Stomach (tissue), 9 donors: ENCODE measurements around the gene NSD1. TPM values are rescaled to one million over a fixed set of nuclear protein-coding genes. Genes with fewer than 3 reads are reported as not detected.

ENCODE experiments used
- DNase-seq, 2 donors: peaks; one replicate each; pipeline versions ENCODE4 v3.0.0 to v3.0.0-alpha.2; 2013 to 2019
- H3K27ac ChIP-seq, 5 donors: fragments of 200-600 bp in 4 of 5; sonication (generic) in 4 of 5; one replicate each; pipeline ENCODE4 v1.5.1; 2013 to 2019; ENCODE audit warnings: mild to moderate bottlenecking in 1 of 5, moderate library complexity in 1 of 5
- H3K27me3 ChIP-seq, 3 donors: fragments of 200-600 bp; sonication (generic); one replicate each; pipeline ENCODE4 v1.5.1; 2017 to 2019; ENCODE audit warnings: mixed run types in 1 of 3
- H3K36me3 ChIP-seq, 4 donors: fragments of 200-600 bp; sonication (generic); 1 replicate in 3 of 4; 2 replicates in 1 of 4; pipeline ENCODE4 v1.5.1; 2016 to 2019
- H3K4me1 ChIP-seq, 4 donors: fragments of 200-600 bp; sonication (generic); one replicate each; pipeline ENCODE4 v1.5.1; 2016 to 2019
- H3K4me3 ChIP-seq, 4 donors: fragments of 200-600 bp; sonication (generic) in 3 of 4; one replicate each; pipeline ENCODE4 v1.5.1; 2016 to 2019; ENCODE audit warnings: mild to moderate bottlenecking in 1 of 4
- H3K9me3 ChIP-seq, 4 donors: fragments of 200-600 bp; sonication (generic); one replicate each; pipeline ENCODE4 v1.5.1; 2016 to 2019
- CTCF ChIP-seq, 7 experiments: fragments of 450-650 bp in 4 of 7; fragments of 200-600 bp in 3 of 7; sonication (generic) in 3 of 7; IDR thresholded peaks; one replicate each; pipeline ENCODE4 v1.5.1; 2016 to 2019; ENCODE audit warnings: antibody characterized with exemption in 7 of 7, control low read depth in 2 of 7, mild to moderate bottlenecking in 1 of 7
- EP300 ChIP-seq: sonication (generic); formaldehyde crosslinking; IDR thresholded peaks from one replicate; pipeline ENCODE4 v1.6.1; 2017; ENCODE audit warnings: antibody characterized with exemption
- POLR2A ChIP-seq, 4 donors: fragments of 450-650 bp; IDR thresholded peaks; one replicate each; pipeline ENCODE4 v1.6.1; 2016; ENCODE audit warnings: antibody characterized with exemption in 4 of 4, control low read depth in 2 of 4, mild to moderate bottlenecking in 1 of 4, moderate library complexity in 1 of 4
- POLR2AphosphoS5 ChIP-seq, 3 donors: sonication (generic); formaldehyde crosslinking; IDR thresholded peaks; one replicate each; pipeline ENCODE4 v1.6.1; 2016; ENCODE audit warnings: antibody characterized with exemption in 3 of 3
- WGBS, 5 donors: extraction: QIAGEN DNeasy Blood & Tissue Kit in 3 of 5; methylation state at CpG; one replicate each; pipeline versions ENCODE4 v1.1.5 to v1.1.7; 2013 to 2018; 5-methylcytosine and 5-hydroxymethylcytosine counted together
- intact Hi-C: fragments of 100-400 bp; cut with DNase I; formaldehyde crosslinking; loops from one replicate; pipeline ENCODE4 v1.15.1; 2023; ENCODE audit warnings: low total_unique reads
- polyA plus RNA-seq, 3 donors: library from polyadenylated mRNA; stranded (reverse); fragments of 200-250 nt; gene quantifications; one replicate each; pipeline ENCODE4 v1.2.3, GENCODE V29; 2013
- total RNA-seq, 5 donors: library from RNA; depleted of rRNA; stranded (reverse); fragments of >200 nt; gene quantifications; one replicate each; pipeline versions ENCODE4 v1.1.0 to v1.2.3, GENCODE V29; 2014 to 2016
- donor health status: healthy with polysubstance abuse.
- donor health status: Bipolar disorder and iron deficiency.
- donor health status: healthy.

Gene NSD1
- total and polyA plus RNA-seq, 8 donors = 5.1 to 69.9 (median 23.5) TPM

DNA sequence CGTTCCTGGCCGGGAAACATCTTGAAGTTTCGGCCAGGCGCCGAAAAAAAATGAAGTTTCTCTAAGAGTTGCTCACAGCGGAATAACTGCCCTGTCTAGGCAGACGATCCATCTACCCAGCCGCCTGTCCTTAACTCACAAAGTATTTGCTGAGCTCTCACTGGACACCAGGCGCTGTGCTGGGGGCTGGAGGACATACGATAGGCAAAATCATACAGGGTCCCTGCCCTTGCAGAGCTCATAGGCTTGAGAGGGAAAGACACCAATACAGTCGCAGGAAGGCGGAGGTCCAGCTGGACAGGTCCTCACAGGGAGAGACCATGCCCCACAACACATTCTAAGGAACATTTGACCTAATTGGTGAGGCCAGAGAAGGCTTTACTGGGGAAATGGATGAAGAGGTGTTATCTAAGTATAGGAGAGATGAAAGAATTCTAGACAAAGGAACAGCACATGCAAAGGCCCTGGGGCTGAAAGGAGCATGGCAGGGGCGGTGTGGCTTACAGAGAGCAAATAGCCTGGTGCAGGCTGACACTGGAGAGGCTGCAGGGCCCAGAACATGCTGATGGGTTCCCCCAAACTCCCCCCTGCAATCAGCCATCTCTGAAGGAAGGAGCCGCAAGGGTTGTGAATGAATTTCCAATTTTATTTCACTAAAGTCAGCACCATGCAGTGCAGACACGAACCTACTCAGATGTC, 180.1 kb downstream of the NSD1 start:
- 90 to 97% (median 94%) methylated on average over 15 of the region's 15 CpGs for WGBS, 5 donors
- TF ChIP-seq CTCF (IDR thresholded peaks at IDR 0.05) = no peak
- Histone ChIP-seq H3K4me3 (no peak overlapping the region), H3K4me1 (peaks cover 24 to 51% (median 44%) of the 10 kb centered on the region in 4 donors), H3K27me3 (no peaks in the 10 kb centered on the region), H3K36me3 (peaks cover 0 to 7% (median 0%) of the 10 kb centered on the region in 4 donors), H3K9me3 (no peaks in the 10 kb centered on the region), H3K27ac (no peak overlapping the region)
- no peak for DNase-seq
- intact Hi-C loops = no loop called here

DNA sequence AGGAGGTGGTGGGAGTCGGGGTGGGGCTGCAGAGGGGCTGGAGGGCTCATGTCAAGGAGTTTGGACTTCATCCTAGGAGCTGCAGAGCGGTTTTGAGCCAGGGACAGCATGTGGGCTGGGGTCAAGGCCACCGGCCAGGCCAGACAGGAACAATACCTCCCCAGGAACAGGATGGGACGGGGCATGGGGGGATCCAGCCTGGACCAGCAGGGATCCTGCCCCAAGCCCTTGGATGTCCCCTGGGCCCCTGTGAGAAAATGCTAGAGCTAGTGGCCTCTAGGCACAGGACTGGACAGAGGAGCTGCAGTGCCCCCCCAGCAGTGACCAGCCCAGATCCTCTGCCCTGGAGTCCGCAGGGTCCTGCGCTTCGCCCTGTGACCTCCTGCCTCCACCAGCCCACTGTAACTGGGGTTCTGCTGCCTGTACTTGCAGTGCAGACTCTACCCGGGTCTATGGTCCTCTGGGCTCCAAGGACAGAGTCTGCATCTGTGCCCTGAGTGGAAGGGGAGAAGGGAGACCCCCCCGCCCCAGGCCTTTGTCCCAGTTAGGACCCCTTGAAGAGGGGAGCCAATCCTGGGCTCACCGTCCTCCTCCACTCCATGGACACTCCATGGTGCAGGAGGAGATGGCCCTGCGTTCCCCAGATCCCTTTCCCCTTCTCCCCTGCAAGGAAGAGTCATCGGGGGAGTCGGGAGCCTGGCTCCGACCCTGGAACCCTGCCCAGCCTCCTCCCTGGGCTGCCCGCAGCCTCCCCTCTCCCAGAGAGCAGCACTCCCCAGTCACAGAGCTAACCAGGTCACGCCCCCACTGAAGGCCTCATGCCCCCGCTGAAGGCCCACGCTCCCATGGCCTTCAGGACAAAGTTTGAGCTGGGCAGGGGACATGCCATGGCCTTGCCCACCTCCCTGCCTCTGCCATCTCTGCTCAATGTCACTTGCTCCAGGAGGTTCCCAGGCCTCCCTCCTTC, 181.1 kb downstream of the NSD1 start:
- WGBS, 5 donors = 87 to 95% (median 89%) methylated on average over 17 to 18 of the region's 18 CpGs
- no peak for DNase-seq
- Histone ChIP-seq H3K4me1 (peaks cover 24 to 42% (median 36%) of the 10 kb centered on the region in 4 donors), H3K4me3 (no peak overlapping the region), H3K27me3 (no peaks in the 10 kb centered on the region), H3K27ac (no peak overlapping the region), H3K9me3 (no peaks in the 10 kb centered on the region), H3K36me3 (peaks cover 0 to 7% (median 0%) of the 10 kb centered on the region in 4 donors)
- intact Hi-C loops = no loop called here
- TF ChIP-seq POLR2AphosphoS5 (IDR thresholded peaks at IDR 0.05) (no peak), POLR2A (IDR thresholded peaks at IDR 0.05) (no peak), EP300 (no peak), CTCF (IDR thresholded peaks at IDR 0.05) (no peak)

DNA sequence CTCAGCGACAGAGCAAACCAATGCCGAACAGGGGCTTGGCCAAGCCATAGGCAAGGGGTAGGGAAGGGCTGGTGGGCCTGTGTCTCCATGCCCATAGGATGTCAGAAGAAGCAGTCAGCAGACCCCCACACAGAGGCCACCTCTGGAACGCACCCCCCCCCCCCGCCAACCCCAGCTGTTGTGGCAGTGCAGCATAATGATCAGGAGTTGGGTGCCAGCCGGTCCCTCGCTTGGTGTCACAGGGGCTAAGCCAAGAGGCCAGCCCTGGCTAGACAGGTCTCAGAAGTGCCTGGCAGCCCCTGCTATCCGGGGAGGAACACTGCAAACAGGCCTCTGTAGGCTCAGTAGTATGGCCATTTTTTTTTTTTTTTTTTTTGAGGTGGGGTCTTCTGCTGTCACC, 181.8 kb downstream of the NSD1 start:
- peaks cover 0 to 14% (median 5%) of the 10 kb centered on the region in 4 donors for H3K36me3 ChIP-seq
- 73 to 99% (median 89%) methylated on average over 7 of the region's 7 CpGs for WGBS, 5 donors
- intact Hi-C loops = no loop called here
- no peaks in the 10 kb centered on the region for H3K9me3 ChIP-seq
- no peak for DNase-seq
- TF ChIP-seq POLR2A (IDR thresholded peaks at IDR 0.05) (no peak), EP300 (no peak), CTCF (IDR thresholded peaks at IDR 0.05) (no peak), POLR2AphosphoS5 (IDR thresholded peaks at IDR 0.05) (no peak)
- peaks cover 20 to 35% (median 29%) of the 10 kb centered on the region in 4 donors for H3K4me1 ChIP-seq
- no peaks in the 10 kb centered on the region for H3K27me3 ChIP-seq
- H3K27ac ChIP-seq = no peak overlapping the region
- H3K4me3 ChIP-seq = no peak overlapping the region

- Histone ChIP-seq H3K36me3 (peaks cover 0 to 19% (median 8%) of the 10 kb centered on the region in 4 donors), H3K4me1 (peaks cover 16 to 29% (median 23%) of the 10 kb centered on the region in 4 donors), H3K27ac (no peak overlapping the region), H3K27me3 (no peaks in the 10 kb centered on the region), H3K9me3 (no peaks in the 10 kb centered on the region), H3K4me3 (no peak overlapping the region)
- TF ChIP-seq POLR2AphosphoS5 (IDR thresholded peaks at IDR 0.05) (no peak), EP300 (no peak), CTCF (IDR thresholded peaks at IDR 0.05) (no peak)
- WGBS, 5 donors = 67 to 98% (median 88%) methylated on average over 3 of the region's 3 CpGs
- intact Hi-C loops = no loop called here
- DNase-seq = no peak
Measured at GRCh38 chr5:177316005-177316404, 182.4 kb downstream of the NSD1 start.
